ENCODE measurements around the gene TMCO5A.
"Not testable (repeated sequence)": the region's sequence is repeated elsewhere in the genome, so short reads cannot be mapped to it uniquely, and the experiment has no call there.

The TMCO5A gene

GRCh38 chr15:37931868-37932267, 2.6 kb upstream of the TMCO5A start:
- H3K9me3 Mint-ChIP-seq, result no peaks in the 10 kb centered on the region
- H3K27me3 Mint-ChIP-seq, result peaks cover 14% of the 10 kb centered on the region
- no peaks in the 10 kb centered on the region for H3K36me3 Mint-ChIP-seq (ENCODE audit: low read depth)
- H3K4me3 Mint-ChIP-seq, result no peak overlapping the region
- H3K27ac Mint-ChIP-seq, result no peak overlapping the region
- no peaks in the 10 kb centered on the region for H3K4me1 Mint-ChIP-seq (ENCODE audit: low read depth)

DNA sequence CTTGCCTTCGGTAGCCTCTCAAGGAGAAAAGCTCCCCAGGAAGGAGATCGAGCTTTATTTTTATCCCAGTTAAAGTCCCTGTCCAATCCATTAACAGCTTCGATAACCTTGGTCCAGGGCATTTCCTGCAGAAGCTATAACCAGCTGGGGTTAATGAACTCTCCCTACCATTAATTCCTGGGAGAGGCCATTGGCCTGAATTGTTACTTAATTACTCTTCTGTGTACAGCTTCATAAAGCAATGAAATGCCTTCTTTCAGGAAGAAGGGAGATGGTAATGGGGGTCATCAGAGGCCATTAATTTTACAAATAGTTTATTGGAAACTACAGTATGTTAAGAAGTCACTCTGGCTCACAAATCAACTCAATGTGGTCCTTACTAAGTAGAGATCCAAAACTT, 1.9 kb upstream of the TMCO5A start:
- no peaks in the 10 kb centered on the region for H3K4me1 Mint-ChIP-seq (ENCODE audit: low read depth)
- H3K4me3 Mint-ChIP-seq, result no peak overlapping the region
- H3K36me3 Mint-ChIP-seq (ENCODE audit: low read depth), result no peaks in the 10 kb centered on the region
- H3K27ac Mint-ChIP-seq, result no peak overlapping the region
- no peaks in the 10 kb centered on the region for H3K9me3 Mint-ChIP-seq
- peaks cover 14% of the 10 kb centered on the region for H3K27me3 Mint-ChIP-seq

GRCh38 chr15:37933666-37934065, 774 bp upstream of the TMCO5A start:
- no peaks in the 10 kb centered on the region for H3K4me1 Mint-ChIP-seq (ENCODE audit: low read depth)

GRCh38 chr15:37940876-37941275, 6.4 kb downstream of the TMCO5A start:
- Mint-ChIP-seq H3K4me3 (no peak overlapping the region), H3K27me3 (peaks cover 1% of the 10 kb centered on the region), H3K36me3 (ENCODE audit: low read depth) (no peaks in the 10 kb centered on the region), H3K27ac (no peak overlapping the region), H3K9me3 (no peaks in the 10 kb centered on the region), H3K4me1 (ENCODE audit: low read depth) (no peaks in the 10 kb centered on the region)

More at GRCh38 chr15:37933666-37934065, 774 bp upstream of the TMCO5A start:
- H3K36me3 Mint-ChIP-seq (ENCODE audit: low read depth), result no peaks in the 10 kb centered on the region
- H3K9me3 Mint-ChIP-seq, result no peaks in the 10 kb centered on the region
- H3K27ac Mint-ChIP-seq, result no peak overlapping the region
- peaks cover 14% of the 10 kb centered on the region for H3K27me3 Mint-ChIP-seq
- H3K4me3 Mint-ChIP-seq, result no peak overlapping the region

DNA sequence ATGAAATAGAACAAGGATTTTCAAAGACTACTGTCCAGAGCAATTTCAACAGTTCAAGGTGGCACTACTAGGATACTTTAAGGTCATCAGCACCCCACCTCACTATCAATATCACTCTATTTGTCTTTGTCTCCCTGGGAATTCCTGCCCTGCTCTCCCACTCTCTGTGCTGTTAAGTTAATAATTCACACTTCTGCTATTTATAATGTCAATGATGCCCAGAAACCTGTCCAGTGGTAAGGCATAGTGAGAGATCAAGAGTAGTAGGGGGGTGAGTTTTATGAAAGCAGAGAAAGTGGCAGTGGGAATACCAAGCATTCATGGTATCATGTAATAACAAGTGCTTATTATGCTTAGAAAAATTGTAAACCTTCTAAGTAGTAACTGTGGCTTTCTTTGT, 7.3 kb downstream of the TMCO5A start:
- no peak overlapping the region for H3K27ac Mint-ChIP-seq
- no peaks in the 10 kb centered on the region for H3K4me1 Mint-ChIP-seq (ENCODE audit: low read depth)
- no peaks in the 10 kb centered on the region for H3K36me3 Mint-ChIP-seq (ENCODE audit: low read depth)
- no peaks in the 10 kb centered on the region for H3K9me3 Mint-ChIP-seq
- H3K27me3 Mint-ChIP-seq, result no peaks in the 10 kb centered on the region
- H3K4me3 Mint-ChIP-seq, result no peak overlapping the region

DNA sequence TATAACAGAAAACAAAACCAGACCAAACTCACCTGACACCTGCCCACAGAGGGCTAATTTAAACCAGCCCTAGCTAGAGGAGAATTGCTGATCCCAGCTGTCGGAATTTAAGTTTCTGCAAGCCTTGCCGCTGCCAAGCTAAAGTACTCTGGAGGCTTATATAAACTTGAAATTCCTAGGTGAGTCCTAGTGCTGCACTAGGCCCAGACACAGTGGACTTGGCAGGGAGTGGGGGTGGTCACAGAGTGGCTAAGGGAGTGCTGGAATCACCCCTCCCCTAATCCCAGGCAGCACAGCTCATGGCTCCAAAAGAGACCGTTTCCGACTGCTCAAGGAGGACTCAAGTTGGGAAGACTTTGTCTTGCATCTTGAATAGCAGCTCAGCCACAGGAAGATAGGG, 17.6 kb downstream of the TMCO5A start:
- no peak overlapping the region for H3K27ac Mint-ChIP-seq
- no peak overlapping the region for H3K4me3 Mint-ChIP-seq
- no peaks in the 10 kb centered on the region for H3K4me1 Mint-ChIP-seq (ENCODE audit: low read depth)
- no peaks in the 10 kb centered on the region for H3K36me3 Mint-ChIP-seq (ENCODE audit: low read depth)
- no peaks in the 10 kb centered on the region for H3K27me3 Mint-ChIP-seq
- no peaks in the 10 kb centered on the region for H3K9me3 Mint-ChIP-seq

DNA sequence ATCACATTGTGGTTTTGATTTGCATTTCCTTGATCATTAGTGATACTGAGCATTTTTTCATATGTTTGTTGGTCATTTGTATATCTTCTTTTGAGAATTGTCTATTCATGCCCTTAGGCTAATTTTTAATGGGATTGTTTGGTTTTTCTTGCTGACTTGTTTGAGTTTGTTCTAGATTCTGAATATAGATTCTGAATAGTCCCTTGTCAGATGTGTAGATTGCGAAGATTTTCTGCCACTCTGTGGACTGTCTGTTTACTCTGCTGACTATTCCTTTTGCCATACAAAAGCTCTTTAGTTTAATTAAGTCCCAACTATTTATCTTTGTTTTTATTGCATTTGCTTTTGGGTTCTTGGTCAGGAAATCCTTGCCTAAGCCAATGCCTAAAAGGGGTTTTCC, 26.3 kb downstream of the TMCO5A start:
- H3K9me3 Mint-ChIP-seq; H3K4me3 Mint-ChIP-seq; H3K27me3 Mint-ChIP-seq; H3K4me1 Mint-ChIP-seq (ENCODE audit: low read depth); H3K36me3 Mint-ChIP-seq (ENCODE audit: low read depth); H3K27ac Mint-ChIP-seq: not testable (repeated sequence)

DNA sequence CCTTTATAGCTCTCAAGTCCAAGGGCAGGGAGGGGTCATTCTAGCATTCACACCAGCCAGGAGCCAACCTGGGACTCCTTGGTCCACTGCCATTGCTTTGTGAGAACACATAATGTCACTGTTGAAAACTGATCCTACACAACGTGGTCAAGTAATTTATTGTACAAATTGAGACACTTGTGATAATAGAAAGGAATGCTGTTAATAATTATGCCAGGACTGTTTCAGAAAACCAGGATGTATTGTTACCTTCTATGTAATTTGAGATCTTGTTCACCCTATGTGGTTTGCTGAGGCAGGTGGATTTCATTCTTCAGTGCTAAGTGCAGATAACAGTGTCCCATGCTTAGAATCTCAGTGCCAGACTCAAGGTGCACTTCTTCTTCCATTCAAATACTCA, 33.3 kb downstream of the TMCO5A start:
- Mint-ChIP-seq H3K36me3 (ENCODE audit: low read depth) (no peaks in the 10 kb centered on the region), H3K27me3 (no peaks in the 10 kb centered on the region), H3K4me3 (no peak overlapping the region), H3K9me3 (peaks cover 3% of the 10 kb centered on the region), H3K4me1 (ENCODE audit: low read depth) (no peaks in the 10 kb centered on the region), H3K27ac (no peak overlapping the region)

GRCh38 chr15:37973856-37974255, 39.4 kb downstream of the TMCO5A start:
- no peak overlapping the region for H3K27ac Mint-ChIP-seq

GRCh38 chr15:37978231-37978630, 43.8 kb downstream of the TMCO5A start:
- Mint-ChIP-seq H3K27me3 (peaks cover 4% of the 10 kb centered on the region), H3K36me3 (ENCODE audit: low read depth) (no peaks in the 10 kb centered on the region), H3K4me3 (no peak overlapping the region), H3K27ac (no peak overlapping the region), H3K9me3 (peaks cover 4% of the 10 kb centered on the region), H3K4me1 (ENCODE audit: low read depth) (no peaks in the 10 kb centered on the region)

More at GRCh38 chr15:37973856-37974255, 39.4 kb downstream of the TMCO5A start:
- Mint-ChIP-seq H3K36me3 (ENCODE audit: low read depth) (no peaks in the 10 kb centered on the region), H3K9me3 (peaks cover 7% of the 10 kb centered on the region), H3K4me3 (no peak overlapping the region), H3K4me1 (ENCODE audit: low read depth) (no peaks in the 10 kb centered on the region), H3K27me3 (peaks cover 4% of the 10 kb centered on the region)

GRCh38 chr15:37979671-37980409, 45.4 kb downstream of the TMCO5A start:
- peaks cover 14% of the 10 kb centered on the region for H3K27me3 Mint-ChIP-seq
- no peaks in the 10 kb centered on the region for H3K36me3 Mint-ChIP-seq (ENCODE audit: low read depth)
- no peaks in the 10 kb centered on the region for H3K4me1 Mint-ChIP-seq (ENCODE audit: low read depth)
- no peaks in the 10 kb centered on the region for H3K9me3 Mint-ChIP-seq
- H3K4me3 Mint-ChIP-seq, result no peak overlapping the region
- no peak overlapping the region for H3K27ac Mint-ChIP-seq

DNA sequence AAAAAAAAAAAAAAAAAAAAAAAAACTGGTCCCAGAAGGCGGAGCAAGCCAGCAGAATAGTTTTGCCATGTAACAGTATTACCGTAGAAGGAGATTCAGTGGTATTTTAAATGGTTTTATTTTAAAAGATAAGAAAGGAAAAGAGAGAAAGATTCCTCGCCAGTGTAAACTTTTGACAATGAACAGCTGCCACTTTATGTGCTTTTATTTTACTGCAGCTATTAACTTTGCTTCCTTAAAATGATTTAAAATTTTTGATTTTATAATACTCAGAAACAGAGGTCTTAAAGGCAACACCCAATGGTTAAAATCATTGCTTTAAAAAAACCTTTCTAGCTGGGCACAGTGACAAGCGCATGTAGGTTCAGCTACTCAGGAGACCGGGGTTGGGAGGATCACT, 46.8 kb downstream of the TMCO5A start:
- H3K4me3 Mint-ChIP-seq, result no peak overlapping the region
- H3K27ac Mint-ChIP-seq, result no peak overlapping the region

GRCh38 chr15:37981775-37982174, 47.3 kb downstream of the TMCO5A start:
- no peak overlapping the region for H3K27ac Mint-ChIP-seq
- H3K36me3 Mint-ChIP-seq (ENCODE audit: low read depth), result no peaks in the 10 kb centered on the region
- H3K4me1 Mint-ChIP-seq (ENCODE audit: low read depth), result no peaks in the 10 kb centered on the region
- peaks cover 19% of the 10 kb centered on the region for H3K27me3 Mint-ChIP-seq
- no peaks in the 10 kb centered on the region for H3K9me3 Mint-ChIP-seq
- no peak overlapping the region for H3K4me3 Mint-ChIP-seq

More for the DNA sequence above, 46.8 kb downstream of the TMCO5A start:
- peaks cover 14% of the 10 kb centered on the region for H3K27me3 Mint-ChIP-seq
- no peaks in the 10 kb centered on the region for H3K4me1 Mint-ChIP-seq (ENCODE audit: low read depth)
- no peaks in the 10 kb centered on the region for H3K9me3 Mint-ChIP-seq
- H3K36me3 Mint-ChIP-seq (ENCODE audit: low read depth), result no peaks in the 10 kb centered on the region

GRCh38 chr15:37984368-37984767, 49.9 kb downstream of the TMCO5A start:
- peaks cover 16% of the 10 kb centered on the region for H3K27me3 Mint-ChIP-seq
- no peaks in the 10 kb centered on the region for H3K36me3 Mint-ChIP-seq (ENCODE audit: low read depth)
- peaks cover 6% of the 10 kb centered on the region for H3K9me3 Mint-ChIP-seq
- no peak overlapping the region for H3K27ac Mint-ChIP-seq
- H3K4me3 Mint-ChIP-seq, result no peak overlapping the region
- H3K4me1 Mint-ChIP-seq (ENCODE audit: low read depth), result no peaks in the 10 kb centered on the region

GRCh38 chr15:37995461-37996347, 61.3 kb downstream of the TMCO5A start:
- no peak overlapping the region for H3K4me3 Mint-ChIP-seq
- no peak overlapping the region for H3K27ac Mint-ChIP-seq
- no peaks in the 10 kb centered on the region for H3K4me1 Mint-ChIP-seq (ENCODE audit: low read depth)
- peaks cover 26% of the 10 kb centered on the region for H3K27me3 Mint-ChIP-seq
- H3K9me3 Mint-ChIP-seq, result peaks cover 6% of the 10 kb centered on the region
- no peaks in the 10 kb centered on the region for H3K36me3 Mint-ChIP-seq (ENCODE audit: low read depth)
